Measurements from ENCODE around the gene PXT1.
"Not testable (repeated sequence)": the region's sequence is repeated elsewhere in the genome, so short reads cannot be mapped to it uniquely, and the experiment has no call there.

The PXT1 gene

GRCh38 chr6:36368421-36368820 lies 74.2 kb downstream of the PXT1 start:
- DNase-seq, result no peak

GRCh38 chr6:36367743-36368142 lies 74.9 kb downstream of the PXT1 start:
- DNase-seq, result no peak

- peak; percentile 41 for DNase-seq
Observed at GRCh38 chr6:36364669-36365479, 77.8 kb downstream of the PXT1 start.

- DNase-seq, result not testable (repeated sequence)
Observed at GRCh38 chr6:36364061-36364635, 78.5 kb downstream of the PXT1 start.

GRCh38 chr6:36363371-36363752 lies 79.3 kb downstream of the PXT1 start:
- DNase-seq, result not testable (repeated sequence)

- peak; percentile 33 for DNase-seq
Observed at GRCh38 chr6:36362551-36363370, 79.9 kb downstream of the PXT1 start.

- no peak for DNase-seq
Observed at GRCh38 chr6:36361071-36361470, 81.6 kb downstream of the PXT1 start.

- peak; percentile 69 for DNase-seq
Observed at GRCh38 chr6:36360241-36361054, 82.2 kb downstream of the PXT1 start.

- no peak for DNase-seq
Observed at GRCh38 chr6:36358226-36358915, 84.3 kb downstream of the PXT1 start.

- DNase-seq, result no peak
Observed at GRCh38 chr6:36357872-36358225, 84.8 kb downstream of the PXT1 start.

- DNase-seq, result no peak
Observed at GRCh38 chr6:36355819-36356218, 86.8 kb downstream of the PXT1 start.

- no peak for DNase-seq
Observed at GRCh38 chr6:36353411-36353915, 89.2 kb downstream of the PXT1 start.

GRCh38 chr6:36352477-36353157 lies 90.0 kb downstream of the PXT1 start:
- no peak for DNase-seq

- no peak for DNase-seq
Observed at GRCh38 chr6:36350681-36351571, 91.7 kb downstream of the PXT1 start.

GRCh38 chr6:36350082-36350481 lies 92.6 kb downstream of the PXT1 start:
- no peak for DNase-seq

GRCh38 chr6:36349240-36349639 lies 93.4 kb downstream of the PXT1 start:
- no peak for DNase-seq

GRCh38 chr6:36347621-36348020 lies 95.0 kb downstream of the PXT1 start:
- DNase-seq, result no peak

GRCh38 chr6:36346486-36347273 lies 96.0 kb downstream of the PXT1 start:
- no peak for DNase-seq

GRCh38 chr6:36345681-36346466 lies 96.8 kb downstream of the PXT1 start:
- no peak for DNase-seq
